B cell (primary cell): ENCODE results near the gene UNC93B1. TPM values are rescaled to one million over a fixed set of nuclear protein-coding genes. Genes with fewer than 3 reads are reported as not detected.
"Not testable (repeated sequence)": the region's sequence is repeated elsewhere in the genome, so short reads cannot be mapped to it uniquely, and the experiment has no call there.

Experiments used
- ATAC-seq: fragments of 200-7000 bp; cut with Tn5 transposase; one replicate; pipeline ENCODE4 v1.10.0; 2021; ENCODE audit warnings: low read depth, mild to moderate bottlenecking, moderate number of reproducible peaks, moderate library complexity
- CTCF ChIA-PET: fragments of 350-600 bp; sonication (Branson Sonifier 250); formaldehyde crosslinking; loops from one replicate; lab custom pipeline; 2021; ENCODE audit warnings: antibody characterized with exemption, inconsistent platforms; lab: Charles Lee
- POLR2A ChIA-PET: fragments of 350-600 bp; sonication (Branson Sonifier 250); formaldehyde crosslinking; loops from one replicate; lab custom pipeline; 2021; ENCODE audit warnings: antibody characterized with exemption; lab: Charles Lee
- DNase-seq: peaks from one replicate; pipeline ENCODE4 v3.0.0; 2013
- H2AFZ ChIP-seq: 2 replicates; pipeline ENCODE4 v1.6.1; 2012; ENCODE audit warnings: mild to moderate bottlenecking, low read depth, low read length; ENCODE audit not compliant: insufficient read depth, poor library complexity, severe bottlenecking
- H3K27ac ChIP-seq, 2 donors: 1 replicate in 1 of 2; 2 replicates in 1 of 2; pipeline ENCODE4 v1.5.1; 2012 to 2013; ENCODE audit warnings: low read length in 2 of 2, mild to moderate bottlenecking in 2 of 2, moderate library complexity in 1 of 2
- H3K27me3 ChIP-seq, 4 experiments: fragments of 200-600 bp in 1 of 4; sonication (generic) in 1 of 4; replicated peaks in 1 of 4; 1 replicate in 2 of 4; 2 replicates in 2 of 4; pipeline versions ENCODE4 v1.6.1 to v1.7.0; 2013 to 2016; ENCODE audit warnings: low read length in 3 of 4, mild to moderate bottlenecking in 2 of 4, mixed read lengths in 1 of 4, moderate library complexity in 1 of 4; ENCODE audit not compliant: insufficient read depth in 4 of 4, control insufficient read depth in 3 of 4; ENCODE audit errors: control extremely low read depth in 1 of 4
- H3K36me3 ChIP-seq, 2 experiments: replicated peaks in 1 of 2; 1 replicate in 1 of 2; 2 replicates in 1 of 2; pipeline versions ENCODE4 v1.6.1 to v1.7.1; 2013; ENCODE audit warnings: low read length in 1 of 2; ENCODE audit not compliant: insufficient read depth in 2 of 2, control insufficient read depth in 1 of 2; ENCODE audit errors: control extremely low read depth in 1 of 2, extremely low read depth in 1 of 2
- H3K4me1 ChIP-seq, 2 donors: fragments of 200-600 bp in 1 of 2; sonication (generic) in 1 of 2; 1 replicate in 1 of 2; 2 replicates in 1 of 2; pipeline versions ENCODE4 v1.5.1 to v1.6.1; 2013 to 2017; ENCODE audit warnings: low read length in 2 of 2; ENCODE audit not compliant: control insufficient read depth in 2 of 2, insufficient read depth in 2 of 2
- H3K4me2 ChIP-seq: replicated peaks from 2 replicates; pipeline ENCODE3; 2012; ENCODE audit warnings: mild to moderate bottlenecking, low read depth, low read length; ENCODE audit not compliant: poor library complexity, severe bottlenecking
- H3K4me3 ChIP-seq, 5 experiments: fragments of 200-600 bp in 1 of 5; sonication (generic) in 1 of 5; 1 replicate in 3 of 5; 2 replicates in 2 of 5; pipeline versions ENCODE4 v1.5.1 to v1.7.0; 2011 to 2016; ENCODE audit warnings: low read length in 4 of 5, mild to moderate bottlenecking in 4 of 5, low read depth in 2 of 5, control low read depth in 1 of 5, moderate library complexity in 1 of 5; ENCODE audit not compliant: insufficient read depth in 1 of 5; ENCODE audit errors: control extremely low read depth in 1 of 5, extremely low read depth in 1 of 5
- H3K79me2 ChIP-seq: fragments of 200-600 bp; sonication (generic); one replicate; pipeline ENCODE4 v1.6.0; 2016; ENCODE audit warnings: low read length; ENCODE audit not compliant: control insufficient read depth, insufficient read depth
- H3K9ac ChIP-seq: fragments of 200-600 bp; sonication (generic); 2 replicates; pipeline ENCODE4 v1.6.1; 2017; ENCODE audit warnings: mild to moderate bottlenecking, low read length, moderate library complexity
- H3K9me3 ChIP-seq, 3 donors: one replicate each; pipeline versions ENCODE4 v1.6.1 to v1.7.1; 2013; ENCODE audit warnings: low read length in 2 of 3; ENCODE audit not compliant: control insufficient read depth in 2 of 3, insufficient read depth in 1 of 3; ENCODE audit errors: control extremely low read depth in 1 of 3
- H4K20me1 ChIP-seq: 2 replicates; pipeline ENCODE4 v1.6.0; 2012; ENCODE audit warnings: mild to moderate bottlenecking, low read length; ENCODE audit not compliant: insufficient read depth, control insufficient read depth, poor library complexity, severe bottlenecking
- H3K27ac Mint-ChIP-seq: one replicate; pipeline ENCODE4 v1.8.0; 2021; ENCODE audit warnings: mixed read lengths
- H3K27me3 Mint-ChIP-seq: one replicate; pipeline ENCODE4 v1.8.0; 2021; ENCODE audit warnings: mixed read lengths
- H3K4me1 Mint-ChIP-seq: one replicate; pipeline ENCODE4 v1.8.0; 2021; ENCODE audit warnings: mixed read lengths
- H3K4me3 Mint-ChIP-seq: one replicate; pipeline ENCODE4 v1.8.0; 2021; ENCODE audit warnings: mixed read lengths
- H3K9me3 Mint-ChIP-seq: one replicate; pipeline ENCODE4 v1.8.0; 2022; ENCODE audit warnings: mixed read lengths; ENCODE audit not compliant: insufficient read depth
- EZH2 ChIP-seq: IDR thresholded peaks from 2 replicates; pipeline ENCODE4 v1.6.1; 2012; ENCODE audit warnings: borderline replicate concordance, low read depth, mild to moderate bottlenecking, moderate library complexity, low read length; ENCODE audit not compliant: insufficient read depth, poor library complexity, severe bottlenecking
- WGBS: methylation state at CpG from one replicate; pipeline ENCODE4 v1.1.5; 2013; ENCODE audit warnings: missing lambda C conversion rate; ENCODE audit not compliant: insufficient coverage; 5-methylcytosine and 5-hydroxymethylcytosine counted together
- intact Hi-C: fragments of 100-400 bp; cut with micrococcal nuclease; formaldehyde crosslinking; loops from one replicate; pipeline ENCODE4 v1.10.0; 2022
- polyA plus RNA-seq: library from polyadenylated mRNA; depleted of rRNA; stranded (reverse); fragments of >200 nt; gene quantifications from 2 replicates; pipeline ENCODE4 v1.2.3, GENCODE V29; 2012
- total RNA-seq, 2 donors: library from RNA; stranded (reverse); fragments of 120-200 nt in 1 of 2; gene quantifications; 1 replicate in 1 of 2; 2 replicates in 1 of 2; pipeline versions ENCODE4 v1.2.3 to v1.2.4, GENCODE V29; 2013 to 2022
- TF ChIP-seq, protein P1 (sequence below): fragments of 200-600 bp; IDR thresholded peaks from one replicate; pipeline ENCODE4 v1.8.0; 2022; ENCODE audit warnings: antibody characterized with exemption, mild to moderate bottlenecking

The UNC93B1 gene
- total and polyA plus RNA-seq, 2 donors (not counting 1 experiment from before 2014, with no cell fraction given) = 114 to 308 TPM

- intact Hi-C loops = no loop called here
- CTCF ChIA-PET = no interaction called here
- peaks cover 5 to 58% of the 10 kb centered on the region in 2 experiments for H3K36me3 ChIP-seq
- H3K79me2 ChIP-seq = peaks cover 50% of the 10 kb centered on the region
- H3K27me3 ChIP-seq = no peaks in the 10 kb centered on the region
- H3K27ac ChIP-seq = no peak overlapping the region
- peaks cover 0 to under 1% (median 0%) of the 10 kb centered on the region in 3 donors for H3K9me3 ChIP-seq
- H4K20me1 ChIP-seq = peaks cover 62% of the 10 kb centered on the region
- no peak for TF ChIP-seq EZH2
- TF ChIP-seq, protein P1, sequence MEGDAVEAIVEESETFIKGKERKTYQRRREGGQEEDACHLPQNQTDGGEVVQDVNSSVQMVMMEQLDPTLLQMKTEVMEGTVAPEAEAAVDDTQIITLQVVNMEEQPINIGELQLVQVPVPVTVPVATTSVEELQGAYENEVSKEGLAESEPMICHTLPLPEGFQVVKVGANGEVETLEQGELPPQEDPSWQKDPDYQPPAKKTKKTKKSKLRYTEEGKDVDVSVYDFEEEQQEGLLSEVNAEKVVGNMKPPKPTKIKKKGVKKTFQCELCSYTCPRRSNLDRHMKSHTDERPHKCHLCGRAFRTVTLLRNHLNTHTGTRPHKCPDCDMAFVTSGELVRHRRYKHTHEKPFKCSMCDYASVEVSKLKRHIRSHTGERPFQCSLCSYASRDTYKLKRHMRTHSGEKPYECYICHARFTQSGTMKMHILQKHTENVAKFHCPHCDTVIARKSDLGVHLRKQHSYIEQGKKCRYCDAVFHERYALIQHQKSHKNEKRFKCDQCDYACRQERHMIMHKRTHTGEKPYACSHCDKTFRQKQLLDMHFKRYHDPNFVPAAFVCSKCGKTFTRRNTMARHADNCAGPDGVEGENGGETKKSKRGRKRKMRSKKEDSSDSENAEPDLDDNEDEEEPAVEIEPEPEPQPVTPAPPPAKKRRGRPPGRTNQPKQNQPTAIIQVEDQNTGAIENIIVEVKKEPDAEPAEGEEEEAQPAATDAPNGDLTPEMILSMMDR = no peak
- no peak overlapping the region for H3K4me2 ChIP-seq
- H3K9ac ChIP-seq = no peak overlapping the region
- no peak for ATAC-seq
- H3K27me3 Mint-ChIP-seq = no peaks in the 10 kb centered on the region
- H3K4me3 ChIP-seq = no peak overlapping the region
- H3K4me1 Mint-ChIP-seq = peaks cover 45% of the 10 kb centered on the region
- no peak overlapping the region for H3K4me3 Mint-ChIP-seq
- WGBS = 78% methylated on average over 1 of the region's 13 CpGs
- DNase-seq = peak; percentile 8
- peaks cover 44 to 72% of the 10 kb centered on the region in 2 donors for H3K4me1 ChIP-seq
- no peak overlapping the region for H2AFZ ChIP-seq
- H3K27ac Mint-ChIP-seq = no peak overlapping the region
- POLR2A ChIA-PET = no interaction called here
- H3K9me3 Mint-ChIP-seq = no peaks in the 10 kb centered on the region
Observed at GRCh38 chr11:67996051-67996450, 7.8 kb downstream of the UNC93B1 start.

DNA sequence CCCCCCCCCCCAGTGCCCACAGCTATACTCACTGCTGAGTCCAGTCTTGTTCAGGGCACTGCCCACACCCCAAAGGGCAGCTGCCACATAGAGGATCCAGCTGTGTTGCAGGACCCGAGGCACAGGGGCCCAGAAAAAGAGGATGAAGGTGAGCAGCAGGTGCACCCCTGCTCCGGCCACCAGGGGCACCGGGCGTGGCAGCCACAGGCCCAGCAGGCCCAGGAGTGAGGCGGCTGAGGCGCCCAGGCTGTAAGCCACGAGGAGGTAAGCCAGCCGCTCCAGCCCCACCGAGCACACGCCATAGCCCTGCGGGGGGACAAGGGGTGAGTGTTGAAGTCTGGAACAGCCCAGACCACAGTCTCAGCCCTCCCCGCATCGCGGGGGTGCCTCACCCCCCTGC, 8.3 kb downstream of the UNC93B1 start:
- H3K4me2 ChIP-seq, H3K27ac ChIP-seq, H3K9ac ChIP-seq, POLR2A ChIA-PET, intact Hi-C loops, H3K4me3 Mint-ChIP-seq, H3K27me3 ChIP-seq, DNase-seq, H3K27ac Mint-ChIP-seq, H3K9me3 Mint-ChIP-seq, H3K9me3 ChIP-seq, ATAC-seq, H3K27me3 Mint-ChIP-seq, H2AFZ ChIP-seq, CTCF ChIA-PET, H3K4me3 ChIP-seq: not testable (repeated sequence)
- peaks cover 46% of the 10 kb centered on the region for H3K4me1 Mint-ChIP-seq
- Histone ChIP-seq H3K4me1 (peaks cover 44 to 69% of the 10 kb centered on the region in 2 donors), H3K79me2 (peaks cover 47% of the 10 kb centered on the region), H3K36me3 (peaks cover 5 to 56% of the 10 kb centered on the region in 2 experiments), H4K20me1 (peaks cover 62% of the 10 kb centered on the region)
- 55% methylated on average over 4 of the region's 14 CpGs for WGBS

DNA sequence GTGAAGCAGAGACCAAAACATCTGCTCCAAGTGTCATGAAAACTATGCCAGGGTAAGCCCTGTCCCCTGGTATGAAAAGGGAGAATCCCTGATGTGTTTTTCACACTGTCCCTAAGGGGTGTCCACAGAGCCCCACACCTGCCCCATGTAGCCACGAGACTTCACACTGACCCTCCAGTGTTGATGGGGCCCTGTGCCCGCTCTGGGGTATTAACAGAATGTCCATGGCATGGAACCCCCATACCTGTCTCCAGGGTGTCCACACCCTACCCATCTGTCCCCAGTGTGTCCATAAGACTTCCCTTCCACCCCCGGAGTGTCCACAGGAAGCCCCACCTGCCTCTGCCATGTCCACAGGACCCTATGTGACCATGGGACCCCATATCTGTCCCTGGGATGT, 8.8 kb downstream of the UNC93B1 start:
- Histone ChIP-seq H3K79me2 (peaks cover 43% of the 10 kb centered on the region), H4K20me1 (peaks cover 62% of the 10 kb centered on the region), H3K36me3 (peaks cover 5 to 53% of the 10 kb centered on the region in 2 experiments), H3K4me1 (peaks cover 43 to 65% of the 10 kb centered on the region in 2 donors)
- H3K9me3 ChIP-seq, H3K4me2 ChIP-seq, H2AFZ ChIP-seq, H3K4me3 ChIP-seq, ATAC-seq, H3K27ac ChIP-seq, H3K9ac ChIP-seq, POLR2A ChIA-PET, H3K4me3 Mint-ChIP-seq, H3K9me3 Mint-ChIP-seq, H3K27me3 Mint-ChIP-seq, intact Hi-C loops, H3K27ac Mint-ChIP-seq, H3K27me3 ChIP-seq: not testable (repeated sequence)
- CTCF ChIA-PET = interaction anchor here (1.7 to 1.9 kb wide), 2 partner anchors 8 to 13 kb away, joined by 11 to 14 read pairs; no protein-coding TSS in a partner anchor
- DNase-seq = peak; percentile 10
- WGBS = 97% methylated on average over 2 of the region's 3 CpGs
- H3K4me1 Mint-ChIP-seq = peaks cover 44% of the 10 kb centered on the region
